Effector CD8-positive, alpha-beta T cell (primary cell): ENCODE results near the gene C5orf63.
"Not testable (repeated sequence)": the region's sequence is repeated elsewhere in the genome, so short reads cannot be mapped to it uniquely, and the experiment has no call there.

Source experiments
- DNase-seq: peaks from one replicate; lab custom pipeline; 2025; lab: John Stamatoyannopoulos, UW

C5orf63 gene

GRCh38 chr5:127008300-127008975, 64.9 kb downstream of the C5orf63 start:
- DNase-seq = no peak

DNA sequence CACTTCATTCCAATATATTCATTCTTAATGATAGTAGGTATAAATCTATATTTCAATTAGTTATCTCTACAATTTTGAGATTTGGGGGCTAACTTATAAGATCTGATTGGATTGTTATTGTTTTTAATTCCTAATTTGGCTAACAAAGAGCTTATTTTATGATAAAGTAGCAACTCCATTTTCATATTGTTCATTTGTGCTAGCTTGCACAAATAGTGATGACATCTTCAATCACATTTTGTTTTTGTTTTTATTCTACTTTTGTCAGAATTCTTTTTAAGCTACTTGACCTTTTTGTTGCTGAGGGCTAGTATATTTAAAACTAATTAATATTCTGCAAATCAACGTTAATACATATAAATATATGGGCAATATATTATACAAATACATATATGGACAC, 65.8 kb downstream of the C5orf63 start:
- no peak for DNase-seq

- no peak for DNase-seq
These were observed 66.6 kb downstream of the C5orf63 start for GRCh38 chr5:127006744-127007143.

- not testable (repeated sequence) for DNase-seq
These were observed 68.0 kb downstream of the C5orf63 start for GRCh38 chr5:127005282-127005681.

DNA sequence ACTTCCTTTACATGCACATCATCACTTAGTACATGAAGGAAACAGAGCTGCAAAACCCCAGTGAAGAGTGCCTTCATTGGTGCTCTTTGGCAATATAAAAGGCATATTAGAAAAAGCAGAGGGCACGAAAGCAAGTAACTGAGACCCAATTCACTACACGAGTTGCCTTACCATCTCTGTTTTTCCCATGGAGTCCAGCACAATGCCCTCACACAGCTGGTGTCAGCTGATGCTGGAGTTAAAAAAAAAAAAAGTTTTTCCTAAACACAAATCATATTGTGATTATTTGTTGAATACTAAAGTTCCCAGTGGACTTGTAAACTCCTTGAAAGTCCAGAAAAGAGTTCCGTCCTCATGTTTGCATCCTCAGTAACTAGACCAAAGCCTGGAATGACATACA, 68.6 kb downstream of the C5orf63 start:
- no peak for DNase-seq

GRCh38 chr5:127003798-127004495, 69.4 kb downstream of the C5orf63 start:
- no peak for DNase-seq

DNA sequence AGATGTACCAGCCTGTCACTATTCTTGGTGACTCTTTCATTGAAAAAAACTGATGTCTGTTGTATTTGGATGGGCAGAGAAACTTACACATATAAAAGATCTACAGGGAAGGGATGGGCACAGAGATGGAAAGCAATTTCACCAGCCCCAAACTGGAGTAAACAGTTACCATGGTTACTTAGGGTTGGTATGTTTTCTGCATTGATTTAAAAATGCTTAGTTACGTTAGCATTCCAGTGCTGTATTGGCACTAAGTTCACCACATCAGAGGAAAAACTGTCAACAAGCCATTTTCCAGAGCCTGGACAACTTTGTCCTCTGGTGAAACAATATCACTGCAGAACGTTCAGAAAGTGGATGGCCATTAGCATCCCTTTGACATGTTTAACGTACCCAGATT, 70.9 kb downstream of the C5orf63 start:
- no peak for DNase-seq

GRCh38 chr5:127001621-127002296, 71.5 kb downstream of the C5orf63 start:
- DNase-seq = no peak
